ENCODE measurements around the gene PNMA5. TPM values are rescaled to one million over a fixed set of nuclear protein-coding genes. Genes with fewer than 3 reads are reported as not detected.
A peak's percentile ranks its signal among the peaks of the same experiment; 100 is the strongest.
"Not testable (repeated sequence)": the region's sequence is repeated elsewhere in the genome, so short reads cannot be mapped to it uniquely, and the experiment has no call there.

The PNMA5 gene
- total RNA-seq, 1 donor from 2014 or later: not detected

GRCh38 chrX:152991123-152991522 lies 2.8 kb downstream of the PNMA5 start:
- Mint-ChIP-seq H3K27ac (peak overlapping the region; percentile 63), H3K4me3 (peak overlapping the region; percentile 47), H3K27me3 (ENCODE audit: insufficient read depth) (no peaks in the 10 kb centered on the region), H3K4me1 (ENCODE audit: low read depth) (peaks cover 21% of the 10 kb centered on the region), H3K9me3 (no peaks in the 10 kb centered on the region), H3K36me3 (ENCODE audit: low read depth) (no peaks in the 10 kb centered on the region)
- intact Hi-C loops (cut with micrococcal nuclease): no loop called here
- DNase-seq (ENCODE audit: low spot score): no peak

- H3K9me3 Mint-ChIP-seq: no peaks in the 10 kb centered on the region
- H3K27ac Mint-ChIP-seq: peak overlapping the region; percentile 65
- intact Hi-C loops (cut with micrococcal nuclease): no loop called here
- DNase-seq (ENCODE audit: low spot score): no peak
- H3K4me3 Mint-ChIP-seq: peak overlapping the region; percentile 51
- peaks cover 21% of the 10 kb centered on the region for H3K4me1 Mint-ChIP-seq (ENCODE audit: low read depth)
- no peaks in the 10 kb centered on the region for H3K36me3 Mint-ChIP-seq (ENCODE audit: low read depth)
- no peaks in the 10 kb centered on the region for H3K27me3 Mint-ChIP-seq (ENCODE audit: insufficient read depth)
These were observed 4.6 kb downstream of the PNMA5 start for GRCh38 chrX:152989292-152989658.

DNA sequence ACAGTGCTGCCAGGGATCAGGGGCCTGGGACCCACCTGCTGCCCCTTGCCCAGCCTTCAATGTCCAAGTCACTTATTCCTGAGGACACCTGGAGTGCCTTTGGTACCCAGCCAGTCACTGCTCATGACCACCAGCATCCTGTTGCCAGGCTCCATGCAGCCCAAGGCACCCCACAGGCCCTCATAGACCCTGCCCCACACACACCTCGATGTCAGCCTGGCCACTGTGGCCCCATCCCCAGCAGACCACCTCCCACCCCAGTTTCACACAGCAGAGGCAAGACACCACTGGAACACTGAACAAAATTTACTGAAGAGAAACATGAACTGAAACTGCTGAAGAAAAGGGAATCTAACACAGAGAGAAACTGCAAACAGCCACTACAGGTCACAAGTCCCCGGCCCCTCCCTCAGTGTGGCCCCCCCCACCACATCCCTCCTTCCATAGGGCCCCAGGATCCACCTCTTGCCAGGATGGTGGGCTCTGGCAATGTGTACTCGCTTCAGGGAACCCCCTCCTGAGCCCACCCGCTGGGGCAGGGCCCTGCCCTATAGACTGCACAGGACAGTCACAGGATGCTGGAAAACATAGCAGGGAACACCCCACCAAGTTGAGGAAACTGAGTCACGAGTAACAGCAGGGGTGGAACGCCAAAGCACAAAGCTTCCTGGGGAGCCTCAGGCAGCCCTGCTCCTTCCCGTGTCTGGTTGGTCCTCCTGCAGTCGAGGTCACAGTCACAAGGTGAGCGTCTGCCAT lies 5.2 kb downstream of the PNMA5 start:
- intact Hi-C loops (cut with micrococcal nuclease): no loop called here
- Mint-ChIP-seq H3K27me3 (ENCODE audit: insufficient read depth) (no peaks in the 10 kb centered on the region), H3K4me3 (peak overlapping the region; percentile 54), H3K9me3 (no peaks in the 10 kb centered on the region), H3K4me1 (ENCODE audit: low read depth) (peaks cover 21% of the 10 kb centered on the region), H3K36me3 (ENCODE audit: low read depth) (no peaks in the 10 kb centered on the region), H3K27ac (peak overlapping the region; percentile 65)
- DNase-seq (ENCODE audit: low spot score): no peak

- Mint-ChIP-seq H3K4me3 (no peak overlapping the region), H3K9me3 (no peaks in the 10 kb centered on the region), H3K36me3 (ENCODE audit: low read depth) (no peaks in the 10 kb centered on the region), H3K4me1 (ENCODE audit: low read depth) (peaks cover 21% of the 10 kb centered on the region), H3K27ac (no peak overlapping the region), H3K27me3 (ENCODE audit: insufficient read depth) (no peaks in the 10 kb centered on the region)
- DNase-seq (ENCODE audit: low spot score): no peak
- intact Hi-C loops (cut with micrococcal nuclease): no loop called here
These were observed 6.1 kb downstream of the PNMA5 start for GRCh38 chrX:152987801-152988200.

DNA sequence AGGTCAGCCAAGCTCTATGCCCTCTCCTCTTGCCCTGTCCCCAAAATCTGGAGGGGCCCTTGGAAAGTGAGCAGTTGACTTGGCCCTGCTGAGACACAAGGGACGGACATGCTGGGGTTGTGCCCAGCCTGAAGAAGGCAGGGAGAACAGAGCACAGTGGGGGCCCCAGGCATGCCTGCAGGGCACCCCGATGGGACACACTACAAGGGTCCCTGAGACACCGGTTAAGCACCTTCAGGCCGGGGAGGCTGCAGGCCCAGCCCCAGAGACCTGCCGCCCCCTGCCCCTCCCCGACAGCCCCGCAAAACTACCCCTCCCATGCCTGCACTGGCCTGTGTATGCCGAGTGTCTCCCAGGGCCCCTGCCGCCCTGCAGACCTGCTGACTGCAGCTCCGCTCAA lies 6.8 kb downstream of the PNMA5 start:
- H3K36me3 Mint-ChIP-seq (ENCODE audit: low read depth); H3K9me3 Mint-ChIP-seq; H3K27ac Mint-ChIP-seq; intact Hi-C loops (cut with micrococcal nuclease); H3K4me3 Mint-ChIP-seq; H3K27me3 Mint-ChIP-seq (ENCODE audit: insufficient read depth); DNase-seq (ENCODE audit: low spot score): not testable (repeated sequence)
- peaks cover 18% of the 10 kb centered on the region for H3K4me1 Mint-ChIP-seq (ENCODE audit: low read depth)

GRCh38 chrX:152985383-152985782 lies 8.5 kb downstream of the PNMA5 start:
- H3K27me3 Mint-ChIP-seq (ENCODE audit: insufficient read depth); H3K9me3 Mint-ChIP-seq; H3K4me1 Mint-ChIP-seq (ENCODE audit: low read depth); DNase-seq (ENCODE audit: low spot score); intact Hi-C loops (cut with micrococcal nuclease); H3K4me3 Mint-ChIP-seq; H3K36me3 Mint-ChIP-seq (ENCODE audit: low read depth); H3K27ac Mint-ChIP-seq: not testable (repeated sequence)

DNA sequence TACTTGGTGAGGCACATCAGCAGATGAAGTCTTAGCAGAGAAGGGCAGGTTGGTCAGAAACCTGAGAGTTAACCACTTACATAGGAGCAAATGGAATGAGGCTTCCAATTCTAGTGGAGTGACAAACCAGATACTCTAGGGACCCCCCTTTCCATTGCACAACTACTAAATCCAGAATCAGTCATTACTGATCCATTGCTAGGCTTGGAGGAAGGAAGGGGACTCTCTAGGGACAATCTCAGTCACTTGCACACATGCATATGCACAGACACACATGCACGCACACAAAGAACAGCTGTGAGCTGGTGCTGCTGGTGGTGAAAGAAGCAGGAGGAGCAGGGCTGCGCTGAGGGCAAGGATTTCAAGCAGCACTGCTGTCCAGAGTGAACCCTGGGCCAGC lies 25.7 kb downstream of the PNMA5 start:
- Mint-ChIP-seq H3K4me1 (ENCODE audit: low read depth) (no peaks in the 10 kb centered on the region), H3K27me3 (ENCODE audit: insufficient read depth) (no peaks in the 10 kb centered on the region), H3K27ac (no peak overlapping the region), H3K4me3 (no peak overlapping the region), H3K9me3 (no peaks in the 10 kb centered on the region), H3K36me3 (ENCODE audit: low read depth) (peaks cover 3% of the 10 kb centered on the region)
- intact Hi-C loops (cut with micrococcal nuclease): no loop called here
- no peak for DNase-seq (ENCODE audit: low spot score)

DNA sequence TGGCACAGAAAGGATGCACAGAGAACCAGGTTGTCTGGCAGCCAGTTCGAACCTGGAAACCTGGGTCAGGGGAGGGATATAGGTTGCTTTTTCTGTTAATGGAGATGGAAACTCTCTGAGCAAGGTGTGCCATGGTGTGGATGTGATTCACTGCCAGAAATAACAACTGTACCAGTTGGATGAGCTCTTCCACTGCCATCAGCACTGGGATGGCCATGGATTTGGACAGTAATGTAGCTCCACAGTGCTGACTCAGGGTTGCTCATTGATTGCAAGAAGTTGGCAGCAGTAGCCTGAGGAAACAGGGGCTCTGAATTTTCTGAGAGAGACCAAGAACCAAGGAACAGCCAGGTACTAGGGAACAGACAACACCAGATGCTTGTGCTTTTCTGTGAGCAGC lies 33.8 kb downstream of the PNMA5 start:
- H3K4me1 Mint-ChIP-seq (ENCODE audit: low read depth): peaks cover 7% of the 10 kb centered on the region
- peaks cover 3% of the 10 kb centered on the region for H3K36me3 Mint-ChIP-seq (ENCODE audit: low read depth)
- no peaks in the 10 kb centered on the region for H3K27me3 Mint-ChIP-seq (ENCODE audit: insufficient read depth)
- intact Hi-C loops (cut with micrococcal nuclease): no loop called here
- no peak overlapping the region for H3K4me3 Mint-ChIP-seq
- no peaks in the 10 kb centered on the region for H3K9me3 Mint-ChIP-seq
- no peak for DNase-seq (ENCODE audit: low spot score)
- H3K27ac Mint-ChIP-seq: no peak overlapping the region

DNA sequence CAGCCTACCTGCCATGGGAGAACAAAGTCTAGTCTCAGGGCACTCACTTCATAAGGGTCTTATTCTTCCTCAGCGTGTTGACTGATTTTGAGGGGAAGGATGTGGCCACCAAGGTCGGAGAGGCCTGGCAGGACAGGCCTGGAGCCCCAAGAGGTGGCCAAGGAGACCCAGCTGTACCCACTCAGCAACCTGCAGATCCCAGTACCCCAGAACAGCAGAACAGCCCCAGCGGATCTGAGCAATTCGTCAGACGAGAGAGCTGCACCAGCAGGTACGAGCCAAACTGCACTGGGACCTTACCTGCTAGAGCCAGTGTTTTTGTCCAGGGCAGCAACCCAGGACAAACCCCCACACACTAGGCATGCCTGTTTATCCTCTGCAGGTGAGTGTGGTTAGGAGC lies 34.3 kb downstream of the PNMA5 start:
- Mint-ChIP-seq H3K36me3 (ENCODE audit: low read depth) (no peaks in the 10 kb centered on the region), H3K27me3 (ENCODE audit: insufficient read depth) (no peaks in the 10 kb centered on the region), H3K4me1 (ENCODE audit: low read depth) (peaks cover 7% of the 10 kb centered on the region), H3K9me3 (no peaks in the 10 kb centered on the region), H3K27ac (no peak overlapping the region), H3K4me3 (no peak overlapping the region)
- no peak for DNase-seq (ENCODE audit: low spot score)
- intact Hi-C loops (cut with micrococcal nuclease): loop anchor here (1.0 to 5.0 kb wide), 7 partner anchors 73 to 709 kb away; partner anchors contain the start of genes CCNQ and HAUS7

DNA sequence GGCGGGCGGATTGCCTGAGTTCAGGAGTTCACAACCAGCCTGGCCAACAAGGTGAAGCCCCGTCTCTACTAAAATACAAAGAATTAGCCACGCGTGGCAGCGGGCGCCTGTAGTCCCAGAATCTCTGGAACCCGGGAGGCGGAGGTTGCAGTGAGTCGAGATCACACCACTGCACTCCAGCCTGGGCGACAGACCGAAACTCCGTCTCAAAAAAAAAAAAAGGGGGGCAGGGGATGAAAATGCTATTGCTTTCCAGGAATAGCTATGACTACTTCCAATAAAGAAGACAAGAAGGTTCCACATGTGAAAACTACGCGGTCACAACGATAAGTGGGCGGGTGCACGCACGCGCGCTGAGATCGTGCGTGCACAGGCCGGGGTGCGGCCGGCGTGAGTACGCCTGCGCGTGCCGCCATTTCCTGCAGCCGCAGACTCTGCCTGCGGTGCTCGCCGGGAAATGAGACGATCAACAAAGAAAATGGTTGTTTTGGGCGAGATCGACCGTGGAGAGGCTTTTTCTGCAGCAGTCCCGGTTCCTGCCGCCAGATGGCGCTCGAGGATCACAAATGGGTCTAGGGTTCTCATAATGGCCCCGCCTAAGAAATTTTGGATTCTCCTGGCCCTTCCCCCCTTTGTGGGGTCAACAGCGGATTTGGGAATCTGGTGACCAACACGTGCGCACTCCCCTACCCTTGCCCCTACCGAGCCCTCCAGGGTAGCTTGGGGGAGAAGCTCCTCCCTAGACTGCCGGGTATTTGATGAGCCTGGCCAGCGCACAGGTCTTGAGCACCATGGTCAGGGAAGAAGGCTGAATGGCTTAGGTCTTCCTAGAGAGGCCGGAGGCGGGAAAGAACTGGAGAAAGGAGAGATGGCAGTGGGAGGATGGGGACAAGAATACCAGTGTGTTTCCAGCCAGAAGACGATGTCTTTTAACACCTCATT lies 35.1 kb downstream of the PNMA5 start:
- Mint-ChIP-seq H3K4me1 (ENCODE audit: low read depth) (peaks cover 7% of the 10 kb centered on the region), H3K4me3 (peak overlapping the region; percentile 34), H3K27me3 (ENCODE audit: insufficient read depth) (no peaks in the 10 kb centered on the region), H3K9me3 (no peaks in the 10 kb centered on the region), H3K27ac (peak overlapping the region; percentile 89), H3K36me3 (ENCODE audit: low read depth) (no peaks in the 10 kb centered on the region)
- intact Hi-C loops (cut with micrococcal nuclease): loop anchor here (1.0 to 5.0 kb wide), 8 partner anchors 17 to 710 kb away; partner anchors contain the start of genes CCNQ and HAUS7
- peak; percentile 83 for DNase-seq (ENCODE audit: low spot score)

GRCh38 chrX:152958047-152958446 lies 35.9 kb downstream of the PNMA5 start:
- intact Hi-C loops (cut with micrococcal nuclease): loop anchor here (1.0 to 5.0 kb wide), 5 partner anchors 17 to 711 kb away; partner anchors contain the start of genes CCNQ and HAUS7
- H3K4me3 Mint-ChIP-seq: peak overlapping the region; percentile 7
- no peaks in the 10 kb centered on the region for H3K27me3 Mint-ChIP-seq (ENCODE audit: insufficient read depth)
- H3K27ac Mint-ChIP-seq: peak overlapping the region; percentile 89
- H3K4me1 Mint-ChIP-seq (ENCODE audit: low read depth): peaks cover 7% of the 10 kb centered on the region
- no peaks in the 10 kb centered on the region for H3K9me3 Mint-ChIP-seq
- DNase-seq (ENCODE audit: low spot score): no peak
- no peaks in the 10 kb centered on the region for H3K36me3 Mint-ChIP-seq (ENCODE audit: low read depth)

DNA sequence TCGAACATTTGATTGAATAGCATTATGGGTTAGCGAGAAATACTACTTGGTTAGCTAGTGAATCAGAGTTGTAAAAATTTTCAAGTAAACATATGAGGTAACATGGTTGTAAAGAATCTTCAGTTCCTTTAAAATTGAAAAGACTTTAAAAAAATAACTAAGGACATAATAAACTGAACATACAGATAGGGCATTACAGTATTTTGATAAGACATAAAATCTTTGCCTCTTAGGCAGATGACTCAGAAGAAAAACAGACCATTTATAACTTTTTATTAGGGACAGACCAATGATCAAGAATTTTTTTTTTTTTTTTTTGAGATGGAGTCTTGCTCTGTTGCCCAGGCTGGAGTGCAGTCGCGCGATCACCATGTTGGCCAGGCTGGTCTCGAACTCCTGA lies 43.1 kb downstream of the PNMA5 start:
- Mint-ChIP-seq H3K4me1 (ENCODE audit: low read depth) (no peaks in the 10 kb centered on the region), H3K4me3 (no peak overlapping the region)
- intact Hi-C loops (cut with micrococcal nuclease): no loop called here

DNA sequence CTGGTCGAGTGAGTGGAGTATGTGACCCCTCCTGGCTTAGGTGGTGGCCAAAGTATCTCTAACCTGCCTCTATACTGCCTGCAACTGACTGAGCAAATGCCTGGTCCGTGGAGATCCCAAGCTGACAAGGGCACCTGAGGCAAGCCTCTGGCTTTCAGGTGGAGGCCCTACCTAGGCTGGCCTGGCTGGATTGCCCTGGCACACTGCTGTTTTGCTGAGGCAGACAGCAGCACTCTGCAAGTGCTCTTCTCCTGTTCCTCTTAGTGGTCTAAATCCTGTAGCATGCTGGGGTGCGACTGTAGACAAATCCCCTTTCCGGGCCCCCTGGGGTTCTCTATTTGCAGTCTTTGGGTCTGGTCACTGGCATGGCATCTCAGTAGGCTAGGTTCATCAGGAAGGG lies 44.8 kb downstream of the PNMA5 start:
- no peaks in the 10 kb centered on the region for H3K27me3 Mint-ChIP-seq (ENCODE audit: insufficient read depth)
- no peaks in the 10 kb centered on the region for H3K4me1 Mint-ChIP-seq (ENCODE audit: low read depth)
- intact Hi-C loops (cut with micrococcal nuclease): no loop called here
- no peak for DNase-seq (ENCODE audit: low spot score)
- H3K9me3 Mint-ChIP-seq: no peaks in the 10 kb centered on the region
- H3K36me3 Mint-ChIP-seq (ENCODE audit: low read depth): no peaks in the 10 kb centered on the region
- H3K4me3 Mint-ChIP-seq: no peak overlapping the region
- H3K27ac Mint-ChIP-seq: no peak overlapping the region

More for the DNA sequence above, 43.1 kb downstream of the PNMA5 start:
- no peaks in the 10 kb centered on the region for H3K9me3 Mint-ChIP-seq
- no peaks in the 10 kb centered on the region for H3K27me3 Mint-ChIP-seq (ENCODE audit: insufficient read depth)
- no peak for DNase-seq (ENCODE audit: low spot score)
- H3K27ac Mint-ChIP-seq: no peak overlapping the region
- no peaks in the 10 kb centered on the region for H3K36me3 Mint-ChIP-seq (ENCODE audit: low read depth)
